ENCODE measurements around the gene UBL4A.
A peak's percentile ranks its signal among the peaks of the same experiment; 100 is the strongest.

The UBL4A gene

DNA sequence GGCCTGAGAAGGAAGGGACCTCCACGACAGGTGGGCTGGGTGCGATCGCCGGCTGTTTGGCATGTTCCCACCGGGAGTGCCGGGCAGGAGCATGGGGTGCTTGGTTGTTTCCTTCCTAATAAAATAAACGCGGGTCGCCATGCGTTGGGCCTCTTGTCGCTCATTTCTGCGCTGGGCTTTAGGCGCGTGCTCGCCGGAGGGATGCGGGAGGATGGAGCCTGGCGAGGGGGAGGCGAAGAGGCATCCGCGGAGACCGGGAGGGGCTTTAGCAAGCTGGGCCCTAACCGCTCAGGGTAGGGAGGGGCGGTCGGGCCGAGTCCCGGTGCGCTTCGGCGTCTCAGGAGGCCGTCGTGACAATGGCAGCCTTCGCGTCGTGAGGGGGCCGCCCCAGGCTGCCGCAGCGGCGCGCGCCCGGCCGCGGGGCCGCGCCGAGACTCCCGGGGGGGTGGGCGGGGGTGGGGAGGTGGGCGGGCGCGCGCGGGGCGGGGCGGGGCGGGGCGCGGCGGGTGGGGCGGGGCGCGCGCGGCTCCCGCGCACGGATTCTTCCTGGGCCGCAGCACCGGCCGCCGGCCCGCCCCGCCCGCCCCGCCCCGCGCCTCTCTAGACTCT, 49.9 kb downstream of the UBL4A start:
- DNase-seq = peak; percentile 9

DNA sequence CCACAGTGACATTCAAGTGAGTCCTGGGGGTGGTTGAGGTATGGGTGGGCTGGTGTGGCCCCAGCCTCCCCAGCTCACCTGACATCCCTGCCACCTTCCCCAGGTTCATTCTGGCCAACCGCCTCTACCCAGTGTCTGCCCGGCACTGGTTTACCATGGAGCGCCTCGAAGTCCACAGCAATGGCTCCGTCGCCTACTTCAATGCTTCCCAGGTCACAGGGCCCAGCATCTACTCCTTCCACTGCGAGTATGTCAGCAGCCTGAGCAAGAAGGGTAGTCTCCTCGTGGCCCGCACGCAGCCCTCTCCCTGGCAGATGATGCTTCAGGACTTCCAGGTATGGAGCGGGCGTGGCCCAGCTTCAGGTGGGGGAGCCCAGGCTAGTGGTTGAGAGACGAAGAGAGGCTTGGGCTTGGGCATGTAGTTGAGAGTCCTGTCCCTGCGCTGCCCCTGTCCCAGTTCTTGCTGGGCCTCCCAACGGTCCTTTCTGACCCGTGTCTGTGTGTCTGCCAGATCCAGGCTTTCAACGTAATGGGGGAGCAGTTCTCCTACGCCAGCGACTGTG, 51.2 kb downstream of the UBL4A start:
- DNase-seq = no peak

DNA sequence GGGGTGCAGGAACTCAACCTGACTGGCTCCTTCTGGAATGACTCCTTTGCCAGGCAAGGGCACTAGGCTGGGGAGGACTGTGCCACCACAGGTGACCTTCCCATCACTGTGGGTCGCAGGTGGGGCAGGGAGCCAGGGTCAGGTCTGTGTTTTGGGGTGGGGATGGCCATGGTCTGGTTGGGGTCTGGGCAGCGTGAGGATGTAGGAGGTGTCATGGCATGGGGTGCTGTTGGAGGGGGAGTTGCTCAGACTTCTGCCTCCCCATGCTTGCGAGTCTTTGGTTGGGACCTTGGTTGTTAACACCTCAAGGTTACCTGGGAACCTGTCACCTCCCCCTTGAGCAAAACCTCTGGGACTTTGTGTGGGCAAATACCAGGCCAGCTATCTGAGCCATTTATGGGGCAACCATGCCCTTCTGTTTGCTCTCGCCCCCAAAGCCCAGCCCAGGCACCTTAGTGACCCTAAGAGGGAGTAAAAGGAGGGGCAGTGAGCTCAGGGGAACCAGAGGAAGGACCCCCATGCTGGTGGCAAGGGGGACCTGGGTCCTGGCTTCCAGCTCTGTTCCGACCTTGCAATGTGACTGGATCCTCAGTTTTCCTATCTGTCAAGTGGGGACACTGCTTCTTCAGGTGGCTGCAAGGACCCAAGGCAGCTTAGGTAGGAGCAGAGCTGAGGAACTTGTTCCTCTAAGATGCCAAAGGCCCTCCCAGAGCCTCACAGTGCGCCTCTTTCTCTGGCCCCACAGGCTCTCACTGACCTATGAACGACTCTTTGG, 51.8 kb downstream of the UBL4A start:
- no peak for DNase-seq
